Effector memory CD4-positive, alpha-beta T cell (primary cell): ENCODE data around the gene PGRMC2.
"Not testable (repeated sequence)": the region's sequence is repeated elsewhere in the genome, so short reads cannot be mapped to it uniquely, and the experiment has no call there.

Experiments used
- DNase-seq, 3 donors: peaks; one replicate each; pipeline ENCODE4 v3.0.0-alpha.2; 2020
- H3K27ac ChIP-seq: 2 replicates; pipeline ENCODE4 v1.7.0; 2013; ENCODE audit warnings: mild to moderate bottlenecking, low read length, moderate library complexity; ENCODE audit not compliant: insufficient read depth, poor library complexity, severe bottlenecking
- H3K27me3 ChIP-seq: replicated peaks from 2 replicates; pipeline ENCODE4 v1.7.0; 2013; ENCODE audit warnings: mild to moderate bottlenecking, low read length; ENCODE audit not compliant: insufficient read depth, control insufficient read depth, poor library complexity, severe bottlenecking
- H3K36me3 ChIP-seq: 2 replicates; pipeline ENCODE4 v1.7.0; 2013; ENCODE audit warnings: mild to moderate bottlenecking, low read length, moderate library complexity; ENCODE audit not compliant: control insufficient read depth, insufficient read depth
- H3K4me1 ChIP-seq: 2 replicates; pipeline ENCODE4 v1.7.0; 2013; ENCODE audit warnings: low read length, mild to moderate bottlenecking; ENCODE audit not compliant: control insufficient read depth, insufficient read depth, poor library complexity, severe bottlenecking
- H3K4me3 ChIP-seq: 2 replicates; pipeline ENCODE4 v1.7.0; 2013; ENCODE audit warnings: low read length, low read depth, mild to moderate bottlenecking; ENCODE audit not compliant: insufficient read depth, poor library complexity, severe bottlenecking
- H3K9me3 ChIP-seq: 2 replicates; pipeline ENCODE4 v1.7.0; 2013; ENCODE audit warnings: mild to moderate bottlenecking, low read length, moderate library complexity; ENCODE audit not compliant: control insufficient read depth

Gene PGRMC2

GRCh38 chr4:128277856-128278255, 9.8 kb downstream of the PGRMC2 start:
- no peaks in the 10 kb centered on the region for H3K4me1 ChIP-seq
- DNase-seq, result no peak

GRCh38 chr4:128275346-128275745, 12.3 kb downstream of the PGRMC2 start:
- Histone ChIP-seq H3K4me3 (no peak overlapping the region), H3K9me3 (no peaks in the 10 kb centered on the region), H3K27ac (no peak overlapping the region), H3K4me1 (no peaks in the 10 kb centered on the region), H3K36me3 (no peaks in the 10 kb centered on the region), H3K27me3 (no peaks in the 10 kb centered on the region)
- no peak for DNase-seq

More at GRCh38 chr4:128277856-128278255, 9.8 kb downstream of the PGRMC2 start:
- no peak overlapping the region for H3K27ac ChIP-seq
- no peaks in the 10 kb centered on the region for H3K27me3 ChIP-seq
- no peak overlapping the region for H3K4me3 ChIP-seq
- H3K9me3 ChIP-seq, result no peaks in the 10 kb centered on the region
- no peaks in the 10 kb centered on the region for H3K36me3 ChIP-seq

GRCh38 chr4:128271551-128271950, 16.1 kb downstream of the PGRMC2 start:
- no peaks in the 10 kb centered on the region for H3K36me3 ChIP-seq

GRCh38 chr4:128268970-128269369, 18.6 kb downstream of the PGRMC2 start:
- Histone ChIP-seq H3K4me3 (no peak overlapping the region), H3K27me3 (no peaks in the 10 kb centered on the region), H3K36me3 (no peaks in the 10 kb centered on the region), H3K4me1 (no peaks in the 10 kb centered on the region), H3K9me3 (no peaks in the 10 kb centered on the region), H3K27ac (no peak overlapping the region)
- DNase-seq, result no peak

More at GRCh38 chr4:128271551-128271950, 16.1 kb downstream of the PGRMC2 start:
- H3K4me1 ChIP-seq, result no peaks in the 10 kb centered on the region
- DNase-seq, result no peak
- no peak overlapping the region for H3K27ac ChIP-seq
- H3K27me3 ChIP-seq, result no peaks in the 10 kb centered on the region
- no peaks in the 10 kb centered on the region for H3K9me3 ChIP-seq
- no peak overlapping the region for H3K4me3 ChIP-seq

- Histone ChIP-seq H3K4me3 (no peak overlapping the region), H3K36me3 (no peaks in the 10 kb centered on the region), H3K27me3 (no peaks in the 10 kb centered on the region), H3K27ac (no peak overlapping the region), H3K4me1 (no peaks in the 10 kb centered on the region), H3K9me3 (no peaks in the 10 kb centered on the region)
- no peak for DNase-seq
Observed at GRCh38 chr4:128267745-128268144, 19.9 kb downstream of the PGRMC2 start.

GRCh38 chr4:128267171-128267570, 20.4 kb downstream of the PGRMC2 start:
- H3K27me3 ChIP-seq, H3K36me3 ChIP-seq, H3K27ac ChIP-seq, H3K4me1 ChIP-seq, DNase-seq, H3K9me3 ChIP-seq, H3K4me3 ChIP-seq: not testable (repeated sequence)

GRCh38 chr4:128265550-128265949, 22.1 kb downstream of the PGRMC2 start:
- H3K27ac ChIP-seq, DNase-seq, H3K36me3 ChIP-seq, H3K9me3 ChIP-seq, H3K27me3 ChIP-seq, H3K4me3 ChIP-seq, H3K4me1 ChIP-seq: not testable (repeated sequence)

- not testable (repeated sequence) for DNase-seq, H3K4me3 ChIP-seq, H3K27ac ChIP-seq, H3K9me3 ChIP-seq, H3K36me3 ChIP-seq, H3K27me3 ChIP-seq, H3K4me1 ChIP-seq
Observed at GRCh38 chr4:128259889-128260288, 27.7 kb downstream of the PGRMC2 start.

GRCh38 chr4:128258166-128258565, 29.4 kb downstream of the PGRMC2 start:
- not testable (repeated sequence) for H3K4me3 ChIP-seq, DNase-seq, H3K36me3 ChIP-seq, H3K27ac ChIP-seq, H3K27me3 ChIP-seq, H3K4me1 ChIP-seq, H3K9me3 ChIP-seq

GRCh38 chr4:128256539-128256938, 31.1 kb downstream of the PGRMC2 start:
- no peaks in the 10 kb centered on the region for H3K4me1 ChIP-seq
- no peaks in the 10 kb centered on the region for H3K36me3 ChIP-seq
- no peak for DNase-seq
- H3K4me3 ChIP-seq, result no peak overlapping the region
- H3K27me3 ChIP-seq, result no peaks in the 10 kb centered on the region
- H3K9me3 ChIP-seq, result no peaks in the 10 kb centered on the region
- H3K27ac ChIP-seq, result no peak overlapping the region

GRCh38 chr4:128255906-128256305, 31.7 kb downstream of the PGRMC2 start:
- Histone ChIP-seq H3K36me3 (no peaks in the 10 kb centered on the region), H3K27me3 (no peaks in the 10 kb centered on the region), H3K27ac (no peak overlapping the region), H3K4me1 (no peaks in the 10 kb centered on the region), H3K9me3 (no peaks in the 10 kb centered on the region), H3K4me3 (no peak overlapping the region)
- DNase-seq, result no peak
